ENCODE results near the gene PNISR.
"Not testable (repeated sequence)": the region's sequence is repeated elsewhere in the genome, so short reads cannot be mapped to it uniquely, and the experiment has no call there.

Gene PNISR

GRCh38 chr6:99424761-99425646 is at the start of gene PNISR:
PNISR (minus strand) TSS chr6:99425308; CDS start chr6:99414659, 10,649 bp downstream.
- peak; percentile 98 for DNase-seq (ENCODE audit: low read depth in 2 of 2)

- no peak for DNase-seq (ENCODE audit: low read depth in 2 of 2)
These were observed 48.6 kb upstream of the PNISR start for GRCh38 chr6:99473730-99474129.

GRCh38 chr6:99471638-99472037 is 46.5 kb upstream of the PNISR start:
- no peak for DNase-seq (ENCODE audit: low read depth in 2 of 2)

GRCh38 chr6:99467509-99468106 is 42.5 kb upstream of the PNISR start:
- peak in 1 of 2 experiments; percentile 1 for DNase-seq (ENCODE audit: low read depth in 2 of 2)

GRCh38 chr6:99459133-99459532 is 34.0 kb upstream of the PNISR start:
- DNase-seq (ENCODE audit: low read depth in 2 of 2): not testable (repeated sequence)

GRCh38 chr6:99458319-99458718 is 33.2 kb upstream of the PNISR start:
- no peak for DNase-seq (ENCODE audit: low read depth in 2 of 2)

GRCh38 chr6:99446076-99446475 is 21.0 kb upstream of the PNISR start:
- no peak for DNase-seq (ENCODE audit: low read depth in 2 of 2)

- DNase-seq (ENCODE audit: low read depth in 2 of 2): no peak
These were observed 9.8 kb upstream of the PNISR start for GRCh38 chr6:99434702-99435530.

GRCh38 chr6:99432877-99433276 is 7.8 kb upstream of the PNISR start:
- no peak for DNase-seq (ENCODE audit: low read depth in 2 of 2)

- DNase-seq (ENCODE audit: low read depth in 2 of 2): no peak
These were observed 6.8 kb upstream of the PNISR start for GRCh38 chr6:99431901-99432300.

- no peak for DNase-seq (ENCODE audit: low read depth in 2 of 2)
These were observed 2.9 kb upstream of the PNISR start for GRCh38 chr6:99427988-99428387.

GRCh38 chr6:99426451-99426757 is 1.3 kb upstream of the PNISR start:
- DNase-seq (ENCODE audit: low read depth in 2 of 2): no peak

GRCh38 chr6:99425647-99426450 is 741 bp upstream of the PNISR start:
- peak; percentile 62 to 64 for DNase-seq (ENCODE audit: low read depth in 2 of 2)

GRCh38 chr6:99424022-99424421 is 1.1 kb downstream of the PNISR start:
- DNase-seq (ENCODE audit: low read depth in 2 of 2): no peak

- DNase-seq (ENCODE audit: low read depth in 2 of 2): no peak
These were observed 2.2 kb downstream of the PNISR start for GRCh38 chr6:99422912-99423311.

- DNase-seq (ENCODE audit: low read depth in 2 of 2): no peak
These were observed 8.0 kb downstream of the PNISR start for GRCh38 chr6:99416892-99417767.

- DNase-seq (ENCODE audit: low read depth in 2 of 2): no peak
These were observed 8.9 kb downstream of the PNISR start for GRCh38 chr6:99416226-99416625.

- no peak for DNase-seq (ENCODE audit: low read depth in 2 of 2)
These were observed 9.7 kb downstream of the PNISR start for GRCh38 chr6:99415446-99415845.

- no peak for DNase-seq (ENCODE audit: low read depth in 2 of 2)
These were observed 13.0 kb downstream of the PNISR start for GRCh38 chr6:99412065-99412464.

- no peak for DNase-seq (ENCODE audit: low read depth in 2 of 2)
These were observed 15.4 kb downstream of the PNISR start for GRCh38 chr6:99409672-99410071.

GRCh38 chr6:99407076-99407475 is 18.0 kb downstream of the PNISR start:
- no peak for DNase-seq (ENCODE audit: low read depth in 2 of 2)

Data from fibroblast of skin of left biceps (primary cell).